Measurements from ENCODE around the gene LRRC71.

LRRC71 gene

DNA sequence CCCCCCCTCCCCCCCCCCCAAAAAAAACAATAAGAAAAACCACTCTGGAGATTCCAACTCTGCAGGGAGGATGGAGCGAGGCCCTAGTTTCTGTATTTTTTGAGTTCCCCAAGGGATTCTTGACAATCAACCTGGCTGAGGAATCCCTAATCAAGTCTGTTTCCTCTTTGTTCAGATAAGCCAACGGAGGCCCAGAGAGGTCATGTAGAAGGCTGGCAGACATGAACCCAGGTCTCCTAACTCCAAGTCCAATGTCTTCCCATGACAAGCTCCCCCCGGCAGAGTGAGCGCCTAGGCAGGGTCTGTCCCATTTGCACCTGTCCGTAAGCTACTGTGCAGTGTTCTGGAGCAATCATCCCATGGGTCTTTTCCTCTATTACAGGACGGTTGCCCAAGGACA lies 39.5 kb downstream of the LRRC71 start:
- no peak for TF ChIP-seq ZFX (IDR thresholded peaks at IDR 0.05; ENCODE audit: borderline replicate concordance)
- TF ChIP-seq, protein P1, sequence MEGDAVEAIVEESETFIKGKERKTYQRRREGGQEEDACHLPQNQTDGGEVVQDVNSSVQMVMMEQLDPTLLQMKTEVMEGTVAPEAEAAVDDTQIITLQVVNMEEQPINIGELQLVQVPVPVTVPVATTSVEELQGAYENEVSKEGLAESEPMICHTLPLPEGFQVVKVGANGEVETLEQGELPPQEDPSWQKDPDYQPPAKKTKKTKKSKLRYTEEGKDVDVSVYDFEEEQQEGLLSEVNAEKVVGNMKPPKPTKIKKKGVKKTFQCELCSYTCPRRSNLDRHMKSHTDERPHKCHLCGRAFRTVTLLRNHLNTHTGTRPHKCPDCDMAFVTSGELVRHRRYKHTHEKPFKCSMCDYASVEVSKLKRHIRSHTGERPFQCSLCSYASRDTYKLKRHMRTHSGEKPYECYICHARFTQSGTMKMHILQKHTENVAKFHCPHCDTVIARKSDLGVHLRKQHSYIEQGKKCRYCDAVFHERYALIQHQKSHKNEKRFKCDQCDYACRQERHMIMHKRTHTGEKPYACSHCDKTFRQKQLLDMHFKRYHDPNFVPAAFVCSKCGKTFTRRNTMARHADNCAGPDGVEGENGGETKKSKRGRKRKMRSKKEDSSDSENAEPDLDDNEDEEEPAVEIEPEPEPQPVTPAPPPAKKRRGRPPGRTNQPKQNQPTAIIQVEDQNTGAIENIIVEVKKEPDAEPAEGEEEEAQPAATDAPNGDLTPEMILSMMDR (IDR thresholded peaks at IDR 0.05): no peak
- H3K27ac ChIP-seq: no peak overlapping the region

DNA sequence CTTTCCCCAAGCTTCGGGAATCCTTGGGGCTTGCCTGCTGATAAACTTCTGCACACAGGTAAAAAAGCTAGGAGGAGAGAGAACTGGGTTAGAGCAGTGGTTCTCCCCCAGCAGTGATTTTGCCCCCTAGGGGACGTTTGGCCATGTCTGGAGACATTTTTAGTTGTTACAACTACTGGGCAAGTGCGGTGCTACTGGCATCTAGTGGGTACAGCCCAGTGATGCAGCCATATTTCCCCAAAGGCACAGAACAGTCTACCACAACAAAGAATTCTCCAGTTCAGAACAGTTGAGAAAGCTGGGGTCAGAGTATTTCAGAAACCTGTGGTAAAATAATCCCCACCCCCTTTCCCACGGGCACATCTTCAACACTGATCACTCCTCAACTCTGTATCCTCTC lies 41.3 kb downstream of the LRRC71 start:
- no peak overlapping the region for H3K27ac ChIP-seq

DNA sequence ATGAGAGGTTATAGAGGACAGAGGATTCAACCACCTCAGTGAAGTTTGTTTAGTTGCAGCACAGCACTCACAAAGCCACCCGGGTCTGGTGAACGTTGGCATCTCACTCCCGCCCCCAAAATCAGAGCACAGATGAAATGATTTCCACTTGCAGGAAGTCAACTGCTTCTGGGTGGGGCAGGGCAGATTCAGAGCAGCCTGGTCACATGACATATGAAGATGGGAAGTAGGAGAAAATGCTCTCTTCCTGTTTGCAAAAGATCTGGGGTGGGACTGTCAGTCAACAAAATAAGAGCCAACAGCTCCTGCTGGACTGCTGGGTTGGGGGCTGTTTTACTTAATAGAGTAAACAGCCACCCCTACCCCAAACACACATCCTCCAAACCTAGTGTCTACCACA lies 43.2 kb downstream of the LRRC71 start:
- no peak overlapping the region for H3K27ac ChIP-seq
- TF ChIP-seq, protein P1 (IDR thresholded peaks at IDR 0.05): no peak
- no peak for TF ChIP-seq ZFX (IDR thresholded peaks at IDR 0.05; ENCODE audit: borderline replicate concordance)

More for the DNA sequence above, 41.3 kb downstream of the LRRC71 start:
- TF ChIP-seq, protein P1 (IDR thresholded peaks at IDR 0.05): peak; percentile 24
- TF ChIP-seq ZFX (IDR thresholded peaks at IDR 0.05; ENCODE audit: borderline replicate concordance): no peak

DNA sequence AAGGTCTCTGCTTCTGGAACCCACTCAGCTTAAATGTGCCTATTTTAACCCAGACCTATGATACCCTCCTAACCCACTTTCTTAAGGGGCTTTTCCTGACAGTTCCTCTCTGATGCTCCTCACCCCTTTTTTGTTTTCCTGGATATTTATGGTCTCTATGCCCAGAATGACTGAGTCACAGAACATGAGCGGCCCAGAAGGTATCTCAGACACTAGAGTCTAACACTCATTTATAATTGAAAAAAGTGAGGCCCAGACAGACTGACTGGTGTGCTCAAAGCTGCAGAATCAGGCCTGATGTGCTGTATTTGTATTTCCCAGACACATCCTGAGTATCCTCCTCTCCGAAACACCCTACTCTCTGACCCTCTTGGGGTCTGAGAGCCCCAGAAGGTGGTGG lies 44.0 kb downstream of the LRRC71 start:
- TF ChIP-seq ZFX (IDR thresholded peaks at IDR 0.05; ENCODE audit: borderline replicate concordance): no peak
- TF ChIP-seq, protein P1 (IDR thresholded peaks at IDR 0.05): no peak
- H3K27ac ChIP-seq: no peak overlapping the region

DNA sequence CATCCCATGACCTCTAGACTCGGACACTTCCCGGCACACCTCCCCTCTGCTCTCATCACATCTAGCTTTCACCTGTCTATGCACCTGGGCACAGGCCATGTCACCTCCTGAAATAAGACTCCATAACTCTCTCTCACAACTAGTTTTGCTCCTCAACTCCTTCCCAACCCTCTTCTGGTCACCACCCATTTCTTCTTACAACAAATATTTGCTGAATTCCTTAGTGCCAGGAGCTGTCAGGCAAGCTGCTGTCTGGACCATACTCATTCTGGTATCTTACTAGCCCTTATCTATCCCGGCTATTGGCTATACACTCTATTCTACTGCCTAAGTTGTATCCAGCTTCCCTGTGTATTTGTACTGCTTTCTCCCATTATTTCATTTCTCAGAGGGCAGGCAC lies 49.1 kb downstream of the LRRC71 start:
- TF ChIP-seq, protein P1 (IDR thresholded peaks at IDR 0.05): no peak
- TF ChIP-seq ZFX (IDR thresholded peaks at IDR 0.05; ENCODE audit: borderline replicate concordance): no peak
- H3K27ac ChIP-seq: no peak overlapping the region

DNA sequence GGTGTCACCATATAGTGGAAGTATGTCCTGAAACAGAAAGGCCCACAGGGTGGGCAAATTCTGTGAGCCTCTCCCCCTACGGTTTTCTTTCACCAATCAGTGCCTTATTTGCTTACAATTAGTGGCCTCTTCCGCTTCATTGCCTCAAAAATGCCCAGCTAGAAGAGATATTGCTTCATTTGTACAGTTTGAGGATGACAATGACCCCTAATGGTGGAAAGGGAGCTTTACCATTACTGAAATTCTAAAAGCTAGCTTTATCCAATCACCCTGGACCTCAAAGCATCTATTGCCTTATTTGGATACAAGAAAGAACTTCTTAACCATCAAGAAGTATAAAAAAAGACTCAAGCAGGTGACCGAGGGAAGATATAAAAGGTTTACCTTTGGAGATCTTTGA lies 49.6 kb downstream of the LRRC71 start:
- no peak overlapping the region for H3K27ac ChIP-seq

DNA sequence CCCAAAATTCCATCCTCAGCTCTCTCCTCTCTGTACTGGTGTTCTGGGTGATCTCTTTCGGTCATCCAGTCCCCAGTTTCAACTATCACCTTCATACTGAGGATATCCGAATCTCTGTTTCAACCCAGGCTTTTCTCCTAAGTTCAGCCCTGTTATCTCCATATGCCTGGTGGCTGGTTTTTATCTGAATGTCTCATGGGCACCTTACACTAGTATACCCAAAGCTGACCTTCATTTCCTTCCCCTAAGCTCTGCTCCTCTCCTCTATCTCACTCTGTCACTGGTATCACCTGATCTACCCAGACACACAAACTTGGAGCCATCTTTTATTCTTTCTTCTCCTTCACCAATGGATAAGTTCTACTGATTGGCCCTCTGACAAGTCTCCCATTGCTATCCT lies 53.0 kb downstream of the LRRC71 start:
- no peak overlapping the region for H3K27ac ChIP-seq

More for the DNA sequence above, 49.6 kb downstream of the LRRC71 start:
- TF ChIP-seq, protein P1 (IDR thresholded peaks at IDR 0.05): peak; percentile 20; the same call in 1 of the 2 replicates
- no peak for TF ChIP-seq ZFX (IDR thresholded peaks at IDR 0.05; ENCODE audit: borderline replicate concordance)

More for the DNA sequence above, 53.0 kb downstream of the LRRC71 start:
- TF ChIP-seq, protein P1 (IDR thresholded peaks at IDR 0.05): no peak
- no peak for TF ChIP-seq ZFX (IDR thresholded peaks at IDR 0.05; ENCODE audit: borderline replicate concordance)

Data from 22Rv1 (cell line).